OCI-LY1 (cell line): ENCODE results near the gene PLPP1.

Source experiments
- H2AFZ ChIP-seq: fragments of 200-600 bp; sonication (generic), shearing (Covaris generic); 2 replicates; pipeline ENCODE4 v1.6.0; 2014; ENCODE audit warnings: antibody characterized with exemption, mild to moderate bottlenecking, low read length
- H3F3A ChIP-seq: fragments of 200-600 bp; sonication (generic), shearing (Covaris generic); 2 replicates; pipeline ENCODE4 v1.6.0; 2014; ENCODE audit warnings: mild to moderate bottlenecking, antibody characterized with exemption, low read length, moderate library complexity; ENCODE audit not compliant: insufficient read depth
- H3K27ac ChIP-seq: fragments of 200-600 bp; sonication (generic); 2 replicates; pipeline ENCODE4 v1.5.1; 2014; ENCODE audit warnings: low read length, mixed run types, mild to moderate bottlenecking, low read depth; ENCODE audit not compliant: poor library complexity, severe bottlenecking
- H3K27me3 ChIP-seq: fragments of 200-600 bp; sonication (generic); 2 replicates; pipeline ENCODE4 v1.6.0; 2014; ENCODE audit warnings: antibody characterized with exemption, mild to moderate bottlenecking, low read length, moderate library complexity; ENCODE audit not compliant: insufficient read depth
- H3K36me3 ChIP-seq: fragments of 200-600 bp; sonication (generic); 2 replicates; pipeline ENCODE4 v1.6.1; 2014; ENCODE audit warnings: mild to moderate bottlenecking, antibody characterized with exemption, low read length, moderate library complexity, mixed read lengths; ENCODE audit not compliant: insufficient read depth
- H3K4me1 ChIP-seq: fragments of 200-600 bp; sonication (generic); 2 replicates; pipeline ENCODE4 v1.5.1; 2014; ENCODE audit warnings: mild to moderate bottlenecking, low read length, moderate library complexity; ENCODE audit not compliant: insufficient read depth, severe bottlenecking
- H3K4me2 ChIP-seq: fragments of 200-600 bp; sonication (generic), shearing (Covaris generic); 2 replicates; pipeline ENCODE4 v1.6.1; 2014; ENCODE audit warnings: low read length
- H3K4me3 ChIP-seq: fragments of 200-600 bp; sonication (generic); 2 replicates; pipeline ENCODE4 v1.5.1; 2014; ENCODE audit warnings: low read length, low read depth, mild to moderate bottlenecking, mixed read lengths; ENCODE audit not compliant: poor library complexity, severe bottlenecking
- H3K79me2 ChIP-seq: fragments of 200-600 bp; shearing (Covaris generic); 2 replicates; pipeline ENCODE4 v1.6.1; 2016; ENCODE audit warnings: mixed run types, low read length, mixed read lengths; ENCODE audit not compliant: insufficient read depth
- H3K9ac ChIP-seq: fragments of 200-600 bp; sonication (generic), shearing (Covaris generic); 2 replicates; pipeline ENCODE4 v1.6.1; 2014; ENCODE audit warnings: mild to moderate bottlenecking, low read length, mixed read lengths
- H3K9me2 ChIP-seq: fragments of 200-600 bp; sonication (generic), shearing (Covaris generic); 2 replicates; pipeline ENCODE4 v1.6.1; 2014; ENCODE audit warnings: low read depth, mild to moderate bottlenecking, low read length, mixed read lengths
- H3K9me3 ChIP-seq: fragments of 200-600 bp; shearing (Covaris generic); 2 replicates; pipeline ENCODE4 v1.6.1; 2014; ENCODE audit warnings: low read length, mixed read lengths
- H4K20me1 ChIP-seq: fragments of 200-600 bp; sonication (generic), shearing (Covaris generic); 2 replicates; pipeline ENCODE4 v1.6.0; 2016; ENCODE audit warnings: mild to moderate bottlenecking, low read length; ENCODE audit not compliant: insufficient read depth
- CTCF ChIP-seq: fragments of 200-600 bp; sonication (generic), shearing (Covaris generic); IDR thresholded peaks from 2 replicates; pipeline ENCODE4 v1.5.1; 2017; ENCODE audit warnings: mild to moderate bottlenecking, antibody characterized with exemption, low read length, moderate library complexity, mixed read lengths
- EZH2 ChIP-seq: fragments of 200-600 bp; sonication (generic), shearing (Covaris generic); IDR thresholded peaks from 2 replicates; pipeline ENCODE4 v1.8.0; 2017; ENCODE audit warnings: borderline replicate concordance, mixed run types, mild to moderate bottlenecking, antibody characterized with exemption, low read length, moderate library complexity, mixed read lengths

Gene PLPP1

DNA sequence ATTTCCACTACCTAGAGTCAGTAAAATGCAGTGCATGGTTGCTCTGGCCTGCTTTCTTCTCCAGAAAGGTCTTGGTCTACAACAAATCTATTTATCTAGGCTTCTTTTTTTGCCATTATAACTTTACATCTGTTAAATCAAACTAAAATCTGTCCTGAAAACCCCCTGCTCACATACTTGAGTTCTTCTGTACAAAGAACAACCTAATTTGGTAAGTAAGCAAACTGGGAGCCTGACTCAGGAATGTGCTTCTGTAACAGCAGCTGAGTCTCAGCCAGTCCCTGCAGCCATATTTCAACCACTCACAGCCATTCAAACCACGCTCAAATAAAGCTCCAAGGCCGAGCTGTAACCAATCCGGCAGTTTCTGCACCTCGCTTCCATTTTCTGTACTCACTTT is 95.8 kb downstream of the PLPP1 start:
- Histone ChIP-seq H3K9me3 (no peaks in the 10 kb centered on the region), H3K79me2 (no peaks in the 10 kb centered on the region), H3K27me3 (no peaks in the 10 kb centered on the region), H3K9me2 (no peaks in the 10 kb centered on the region), H3K4me3 (no peak overlapping the region), H4K20me1 (no peaks in the 10 kb centered on the region), H3K27ac (no peak overlapping the region), H3K4me2 (no peak overlapping the region), H3F3A (no peaks in the 10 kb centered on the region), H3K9ac (no peak overlapping the region), H2AFZ (no peak overlapping the region), H3K4me1 (peaks cover 21% of the 10 kb centered on the region), H3K36me3 (no peaks in the 10 kb centered on the region; the same call in 1 of the 2 replicates)
- TF ChIP-seq EZH2 (no peak), CTCF (no peak)

DNA sequence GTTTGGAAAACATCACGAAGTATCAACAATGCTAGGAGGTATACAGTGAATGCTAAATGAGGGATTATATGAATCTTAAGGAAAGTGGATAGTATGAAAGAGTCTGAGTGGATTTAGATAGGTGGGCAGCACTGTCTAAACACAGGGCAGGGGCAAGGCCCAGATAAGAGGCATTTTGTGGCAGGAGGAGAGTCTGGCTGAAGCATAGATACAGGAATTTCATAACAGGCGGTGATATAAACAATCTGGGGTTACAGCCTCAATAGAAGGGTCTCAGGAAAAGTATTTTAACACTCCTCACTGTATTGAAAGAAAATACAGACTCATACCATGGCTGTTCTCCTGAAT is 96.9 kb downstream of the PLPP1 start:
- Histone ChIP-seq H4K20me1 (no peaks in the 10 kb centered on the region), H3K9me3 (no peaks in the 10 kb centered on the region), H3K27ac (no peak overlapping the region), H3K9me2 (no peaks in the 10 kb centered on the region), H3K4me1 (peaks cover 21% of the 10 kb centered on the region), H3K27me3 (no peaks in the 10 kb centered on the region), H3K9ac (no peak overlapping the region), H3K4me2 (no peak overlapping the region), H3K4me3 (no peak overlapping the region), H3K79me2 (no peaks in the 10 kb centered on the region), H3K36me3 (no peaks in the 10 kb centered on the region; the same call in 1 of the 2 replicates), H2AFZ (no peak overlapping the region), H3F3A (no peaks in the 10 kb centered on the region)
- TF ChIP-seq EZH2 (no peak), CTCF (no peak)

DNA sequence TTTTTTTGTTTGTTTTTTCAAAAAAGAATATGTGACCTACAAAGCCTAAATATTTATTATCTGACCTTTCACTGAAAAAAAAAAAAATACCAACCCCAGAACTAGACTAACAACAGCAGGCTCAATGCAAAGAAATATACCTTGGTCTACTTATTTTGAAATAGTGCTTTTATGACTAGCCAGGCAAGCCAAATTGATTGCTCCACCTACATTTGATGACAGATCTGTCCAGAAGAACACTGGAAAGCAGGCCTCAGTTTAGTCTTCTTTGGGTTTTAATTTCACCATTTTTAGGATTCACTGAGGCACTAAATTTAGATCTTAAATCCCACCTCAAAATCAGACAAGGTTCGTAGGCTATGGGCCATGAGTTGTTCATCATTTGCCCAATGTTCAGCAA is 97.3 kb downstream of the PLPP1 start:
- H3K79me2 ChIP-seq, result no peaks in the 10 kb centered on the region
- no peak overlapping the region for H3K9ac ChIP-seq
- no peak overlapping the region for H3K4me3 ChIP-seq
- no peaks in the 10 kb centered on the region for H3F3A ChIP-seq
- no peak overlapping the region for H2AFZ ChIP-seq
- H3K9me2 ChIP-seq, result no peaks in the 10 kb centered on the region
- H3K9me3 ChIP-seq, result no peaks in the 10 kb centered on the region
- H3K36me3 ChIP-seq, result no peaks in the 10 kb centered on the region; the same call in 1 of the 2 replicates
- TF ChIP-seq CTCF, result no peak
- TF ChIP-seq EZH2, result no peak
- peaks cover 21% of the 10 kb centered on the region for H3K4me1 ChIP-seq
- no peak overlapping the region for H3K27ac ChIP-seq
- no peaks in the 10 kb centered on the region for H4K20me1 ChIP-seq
- H3K4me2 ChIP-seq, result no peak overlapping the region
- H3K27me3 ChIP-seq, result no peaks in the 10 kb centered on the region
